ENCODE measurements around the gene C2orf76.

DNA sequence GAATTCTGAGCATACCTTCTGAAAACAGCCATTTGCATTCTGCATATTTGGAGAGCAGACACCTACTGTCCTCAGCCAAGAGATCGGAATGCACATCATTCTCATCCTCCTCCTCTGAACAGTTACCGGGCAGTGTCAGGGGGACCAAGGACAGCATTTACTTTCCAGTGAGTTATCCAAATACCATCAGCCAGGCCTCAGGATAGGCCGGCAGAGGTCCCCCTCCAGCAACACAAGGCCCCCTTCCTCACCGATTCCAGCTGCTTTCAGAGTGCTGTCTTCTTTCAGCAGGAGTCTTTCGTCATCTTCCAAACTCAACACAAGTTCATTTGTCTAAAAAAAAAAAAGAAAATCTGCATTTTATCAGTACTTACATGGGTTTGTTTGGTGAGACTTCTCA is 55.3 kb downstream of the C2orf76 start:
- TF ChIP-seq EZH2 (IDR thresholded peaks at IDR 0.05) (no peak), POLR2AphosphoS5 (IDR thresholded peaks at IDR 0.05; ENCODE audit: borderline replicate concordance, low read depth, low read length) (no peak)
